Measurements from ENCODE around the gene EPHA10. TPM values are rescaled to one million over a fixed set of nuclear protein-coding genes. Genes with fewer than 3 reads are reported as not detected.

EPHA10 gene
- total RNA-seq, 4 donors from 2014 or later, result 0.17 TPM; not detected in 3

- TF ChIP-seq CTCF (IDR thresholded peaks at IDR 0.05 in 4 of 5, conservative IDR thresholded peaks at IDR 0.05 in 1 of 5) (no peak), POLR2A (IDR thresholded peaks at IDR 0.05) (no peak)
- no peak for ATAC-seq
- intact Hi-C loops (cut with DNase I; ENCODE audit: low total_unique reads), result no loop called here
- DNase-seq, result no peak
- no peak overlapping the region for H3K4me3 ChIP-seq
- no peaks in the 10 kb centered on the region for H3K36me3 ChIP-seq
- H3K27ac ChIP-seq, result no peak overlapping the region
- H3K4me1 ChIP-seq, result no peaks in the 10 kb centered on the region
- H3K27me3 ChIP-seq, result peaks cover 57 to 58% (median 57%) of the 10 kb centered on the region in 3 donors
- no peaks in the 10 kb centered on the region for H3K9me3 ChIP-seq
- in situ Hi-C loops (cut with MboI; ENCODE audit: low sequenced_read_pairs in 4 of 4), result no loop called here
These were observed 1.0 kb downstream of the EPHA10 start for GRCh38 chr1:37763791-37764413.

- Histone ChIP-seq H3K4me3 (no peak overlapping the region), H3K4me1 (no peaks in the 10 kb centered on the region), H3K27me3 (peaks cover 50 to 56% (median 54%) of the 10 kb centered on the region in 3 donors), H3K36me3 (no peaks in the 10 kb centered on the region), H3K27ac (no peak overlapping the region), H3K9me3 (no peaks in the 10 kb centered on the region)
- no peak for ATAC-seq
- no peak for TF ChIP-seq CTCF (IDR thresholded peaks at IDR 0.05 in 4 of 5, conservative IDR thresholded peaks at IDR 0.05 in 1 of 5)
- no peak for TF ChIP-seq POLR2A (IDR thresholded peaks at IDR 0.05)
- in situ Hi-C loops (cut with MboI; ENCODE audit: low sequenced_read_pairs in 4 of 4) (no loop called here), intact Hi-C loops (cut with DNase I; ENCODE audit: low total_unique reads) (no loop called here)
- no peak for DNase-seq
These were observed 2.4 kb downstream of the EPHA10 start for GRCh38 chr1:37762516-37762915.

GRCh38 chr1:37761416-37762095 is 3.4 kb downstream of the EPHA10 start:
- Histone ChIP-seq H3K27me3 (peaks cover 42 to 47% (median 46%) of the 10 kb centered on the region in 3 donors), H3K4me3 (no peak overlapping the region), H3K27ac (no peak overlapping the region), H3K36me3 (no peaks in the 10 kb centered on the region), H3K9me3 (no peaks in the 10 kb centered on the region), H3K4me1 (no peaks in the 10 kb centered on the region)
- ATAC-seq (no peak), DNase-seq (no peak)
- intact Hi-C loops (cut with DNase I; ENCODE audit: low total_unique reads) (no loop called here), in situ Hi-C loops (cut with MboI; ENCODE audit: low sequenced_read_pairs in 4 of 4) (no loop called here)
- TF ChIP-seq POLR2A (IDR thresholded peaks at IDR 0.05) (no peak), CTCF (IDR thresholded peaks at IDR 0.05 in 4 of 5, conservative IDR thresholded peaks at IDR 0.05 in 1 of 5) (no peak)

GRCh38 chr1:37759451-37759850 is 5.5 kb downstream of the EPHA10 start:
- ATAC-seq (no peak), DNase-seq (no peak)
- Histone ChIP-seq H3K27me3 (peaks cover 29 to 40% (median 31%) of the 10 kb centered on the region in 3 donors), H3K4me3 (no peak overlapping the region), H3K4me1 (no peaks in the 10 kb centered on the region), H3K27ac (no peak overlapping the region), H3K36me3 (no peaks in the 10 kb centered on the region), H3K9me3 (no peaks in the 10 kb centered on the region)
- in situ Hi-C loops (cut with MboI; ENCODE audit: low sequenced_read_pairs in 4 of 4) (no loop called here), intact Hi-C loops (cut with DNase I; ENCODE audit: low total_unique reads) (no loop called here)
- TF ChIP-seq CTCF (IDR thresholded peaks at IDR 0.05 in 4 of 5, conservative IDR thresholded peaks at IDR 0.05 in 1 of 5) (no peak), POLR2A (IDR thresholded peaks at IDR 0.05) (no peak)
